HG02763 (cell line): ENCODE data around the gene CDH7.

Experiments used
- ATAC-seq: cut with Tn5 transposase; IDR thresholded peaks from one replicate; pipeline ENCODE4 v1.9.1; 2021; ENCODE audit warnings: mild to moderate bottlenecking, moderate library complexity; ENCODE audit not compliant: unreplicated experiment

Gene CDH7

GRCh38 chr18:65750389-65751154 lies at the start of gene CDH7:
Gene CDH7, plus strand, starts transcription at chr18:65751012. Its CDS starts 11,831 bp downstream, at chr18:65762843.
- no peak for ATAC-seq

- ATAC-seq, result no peak
Observed at GRCh38 chr18:65704046-65704445, 46.8 kb upstream of the CDH7 start.

- no peak for ATAC-seq
Observed at GRCh38 chr18:65706646-65707045, 44.2 kb upstream of the CDH7 start.

GRCh38 chr18:65711493-65711892 lies 39.3 kb upstream of the CDH7 start:
- no peak for ATAC-seq

GRCh38 chr18:65721619-65722018 lies 29.2 kb upstream of the CDH7 start:
- ATAC-seq, result no peak

GRCh38 chr18:65725251-65726050 lies 25.4 kb upstream of the CDH7 start:
- ATAC-seq, result no peak

- ATAC-seq, result no peak
Observed at GRCh38 chr18:65735155-65735554, 15.7 kb upstream of the CDH7 start.

- ATAC-seq, result no peak
Observed at GRCh38 chr18:65737471-65737955, 13.3 kb upstream of the CDH7 start.

GRCh38 chr18:65746936-65747335 lies 3.9 kb upstream of the CDH7 start:
- ATAC-seq, result no peak

- no peak for ATAC-seq
Observed at GRCh38 chr18:65748321-65748720, 2.5 kb upstream of the CDH7 start.

- no peak for ATAC-seq
Observed at GRCh38 chr18:65749841-65750240, 971 bp upstream of the CDH7 start.

- ATAC-seq, result no peak
Observed at GRCh38 chr18:65751155-65752085, 608 bp downstream of the CDH7 start.

- no peak for ATAC-seq
Observed at GRCh38 chr18:65752625-65753325, 2.0 kb downstream of the CDH7 start.

GRCh38 chr18:65753520-65753919 lies 2.7 kb downstream of the CDH7 start:
- no peak for ATAC-seq

- no peak for ATAC-seq
Observed at GRCh38 chr18:65754121-65754520, 3.3 kb downstream of the CDH7 start.

GRCh38 chr18:65755616-65756015 lies 4.8 kb downstream of the CDH7 start:
- no peak for ATAC-seq

GRCh38 chr18:65760457-65760856 lies 9.6 kb downstream of the CDH7 start:
- ATAC-seq, result no peak

GRCh38 chr18:65761636-65762295 lies 11.0 kb downstream of the CDH7 start:
- no peak for ATAC-seq

- no peak for ATAC-seq
Observed at GRCh38 chr18:65762556-65762955, 11.7 kb downstream of the CDH7 start.

- ATAC-seq, result no peak
Observed at GRCh38 chr18:65767406-65767805, 16.6 kb downstream of the CDH7 start.
